SH-SY5Y (cell line): Measurements from ENCODE around the gene CCPG1.

Experiments
- GATA2 ChIP-seq: IDR thresholded peaks from 2 replicates; pipeline ENCODE4 v1.6.1; 2011; ENCODE audit warnings: mild to moderate bottlenecking, low read depth, low read length
- GATA3 ChIP-seq: IDR thresholded peaks from 2 replicates; pipeline ENCODE4 v1.6.1; 2011; ENCODE audit warnings: low read depth, mild to moderate bottlenecking, low read length, moderate library complexity

Gene CCPG1

GRCh38 chr15:55343168-55343567, 65.0 kb downstream of the CCPG1 start:
- no peak; the same call in 1 of the 2 replicates for TF ChIP-seq GATA2

DNA sequence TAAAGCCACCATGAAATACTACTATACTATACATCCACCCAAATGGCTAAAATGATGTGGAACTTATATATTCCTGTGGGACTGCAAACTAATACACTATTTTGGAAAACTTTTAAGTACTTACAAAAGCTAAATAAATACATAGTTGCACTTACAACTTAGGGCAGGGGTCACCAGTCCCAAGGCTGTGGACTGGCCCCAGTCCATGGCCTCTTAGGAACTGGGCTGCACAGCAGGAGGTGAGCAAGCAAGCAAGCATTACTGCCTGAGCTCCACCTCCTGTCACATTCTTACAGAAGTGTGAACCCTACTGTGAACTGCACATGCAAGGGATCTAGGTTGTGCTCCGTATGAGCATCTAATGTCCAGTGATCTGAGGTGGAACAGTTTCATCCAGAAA, 71.0 kb downstream of the CCPG1 start:
- TF ChIP-seq GATA3 = no peak
- no peak for TF ChIP-seq GATA2

DNA sequence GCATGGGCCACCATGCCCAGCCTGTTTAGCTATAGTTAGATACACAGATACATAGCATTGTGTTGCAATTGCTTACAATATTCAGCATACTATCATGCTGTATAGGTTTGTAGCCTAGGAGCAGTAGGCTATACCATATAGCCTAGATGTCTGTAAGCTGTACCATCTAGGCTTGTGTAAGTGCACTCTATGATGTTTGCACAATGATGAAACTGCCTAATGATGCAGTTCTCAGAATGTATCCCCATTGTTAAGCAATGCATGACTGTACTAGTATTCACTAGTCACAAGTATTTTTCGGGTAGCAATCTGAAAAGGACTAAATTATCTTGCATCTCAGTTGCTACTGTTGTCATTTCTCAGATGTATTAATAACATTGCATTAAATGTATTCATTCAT, 73.2 kb downstream of the CCPG1 start:
- TF ChIP-seq GATA3 = no peak

- no peak for TF ChIP-seq GATA3
- no peak for TF ChIP-seq GATA2
Measured at GRCh38 chr15:55334371-55334770, 73.8 kb downstream of the CCPG1 start.

GRCh38 chr15:55327387-55327786, 80.8 kb downstream of the CCPG1 start:
- TF ChIP-seq GATA3 (no peak), GATA2 (no peak)

GRCh38 chr15:55322467-55322866, 85.7 kb downstream of the CCPG1 start:
- TF ChIP-seq GATA3 (no peak), GATA2 (no peak)

- TF ChIP-seq GATA2 (no peak), GATA3 (no peak)
Measured at GRCh38 chr15:55320963-55321362, 87.2 kb downstream of the CCPG1 start.

- TF ChIP-seq GATA3 (no peak), GATA2 (no peak)
Measured at GRCh38 chr15:55320238-55320550, 88.0 kb downstream of the CCPG1 start.

GRCh38 chr15:55319537-55320237, 88.5 kb downstream of the CCPG1 start:
- no peak for TF ChIP-seq GATA3
- no peak for TF ChIP-seq GATA2

DNA sequence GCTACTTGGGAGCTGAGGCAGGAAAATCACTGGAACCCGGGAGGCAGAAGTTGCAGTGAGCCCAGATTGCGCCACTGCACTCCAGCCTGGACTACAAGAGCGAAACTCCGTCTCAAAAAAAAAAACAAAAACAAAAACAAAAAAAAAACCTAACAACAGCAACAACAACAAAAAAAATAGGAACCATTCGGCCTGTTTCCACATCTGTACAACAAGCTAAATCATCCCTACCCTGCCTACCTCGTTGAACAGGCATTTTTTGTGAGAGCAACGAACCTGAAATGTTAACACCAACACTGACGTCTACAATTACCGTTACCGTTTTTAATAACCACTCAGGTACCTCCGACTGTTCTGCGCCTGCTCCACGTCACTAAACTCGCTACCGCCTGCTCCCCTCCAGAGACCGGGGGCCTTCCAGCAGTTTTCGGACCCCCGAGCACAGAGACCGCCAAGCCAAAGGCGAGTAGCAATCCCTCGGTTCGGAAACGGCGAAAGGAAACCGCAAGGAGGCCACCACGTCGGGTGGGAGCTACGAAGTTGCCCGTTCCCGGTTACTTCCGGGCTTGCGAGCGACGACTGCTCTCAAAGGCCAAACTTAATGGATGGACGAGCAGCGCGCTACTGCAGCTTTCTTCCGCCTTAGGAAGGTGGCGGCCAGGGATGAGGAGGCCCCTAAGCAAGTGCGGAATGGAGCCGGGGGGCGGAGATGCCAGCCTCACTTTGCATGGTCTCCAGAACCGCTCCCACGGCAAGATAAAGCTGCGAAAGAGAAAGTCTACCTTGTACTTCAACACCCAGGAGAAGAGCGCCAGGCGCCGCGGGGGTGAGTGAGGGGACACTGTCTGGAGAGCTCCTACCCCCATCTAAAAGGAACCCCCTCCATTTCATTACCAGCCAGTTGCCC, 89.3 kb downstream of the CCPG1 start, which contains the start of the genes PIGB and PIGBOS1:
Gene PIGB, plus strand, starts transcription at position 635 of the 907 bp plus-strand sequence. Its CDS starts 29 bp downstream, at position 664.
Gene PIGBOS1, minus strand, starts transcription at position 536 of the 907 bp plus-strand sequence. CDS start 1,331 bp downstream, outside the sequence.
- TF ChIP-seq GATA2 (no peak), GATA3 (no peak)
